Activated gamma-delta T cell (primary cell): Measurements from ENCODE around the gene ZRANB3.
"Not testable (repeated sequence)": the region's sequence is repeated elsewhere in the genome, so short reads cannot be mapped to it uniquely, and the experiment has no call there.

Experiments used
- DNase-seq: peaks from one replicate; lab custom pipeline; 2025; lab: John Stamatoyannopoulos, UW

Gene ZRANB3

DNA sequence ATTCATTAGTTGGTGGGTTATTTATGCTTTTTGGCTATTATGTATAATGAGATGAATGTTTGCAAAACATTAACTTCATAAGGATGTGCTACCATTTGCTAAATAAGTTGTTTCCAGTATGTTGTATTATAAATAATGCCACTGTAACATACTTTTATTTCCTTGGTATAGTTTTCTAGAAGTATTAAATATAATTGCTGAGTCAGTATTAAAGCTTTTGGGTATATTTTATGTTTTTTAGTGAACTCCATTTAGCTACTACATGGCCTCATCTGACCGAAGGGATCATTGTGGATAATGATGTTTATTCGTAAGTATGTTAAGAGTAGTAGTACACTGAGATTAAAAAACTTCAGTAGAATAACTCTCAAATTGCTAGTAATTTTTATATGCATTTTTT lies 405.1 kb downstream of the ZRANB3 start:
- no peak for DNase-seq

GRCh38 chr2:135124924-135125886 lies 405.8 kb downstream of the ZRANB3 start:
- DNase-seq, result no peak

DNA sequence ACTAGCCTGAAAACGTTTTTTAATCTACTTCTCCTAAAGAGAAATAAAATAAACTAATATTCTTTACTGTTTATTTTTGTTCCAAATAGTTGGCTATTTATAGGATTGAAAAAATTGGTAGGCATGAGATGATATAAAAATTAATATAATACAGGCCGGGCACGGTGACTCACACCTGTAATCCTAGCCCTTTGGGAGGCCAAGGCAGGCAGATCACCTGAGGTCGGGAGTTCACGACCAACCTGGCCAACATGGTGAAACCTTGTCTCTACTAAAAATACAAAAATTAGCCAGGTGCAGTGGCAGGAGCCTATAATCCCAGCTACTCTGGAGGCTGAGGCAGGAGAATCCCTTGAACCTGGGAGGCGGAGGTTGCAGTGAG lies 409.4 kb downstream of the ZRANB3 start:
- not testable (repeated sequence) for DNase-seq

DNA sequence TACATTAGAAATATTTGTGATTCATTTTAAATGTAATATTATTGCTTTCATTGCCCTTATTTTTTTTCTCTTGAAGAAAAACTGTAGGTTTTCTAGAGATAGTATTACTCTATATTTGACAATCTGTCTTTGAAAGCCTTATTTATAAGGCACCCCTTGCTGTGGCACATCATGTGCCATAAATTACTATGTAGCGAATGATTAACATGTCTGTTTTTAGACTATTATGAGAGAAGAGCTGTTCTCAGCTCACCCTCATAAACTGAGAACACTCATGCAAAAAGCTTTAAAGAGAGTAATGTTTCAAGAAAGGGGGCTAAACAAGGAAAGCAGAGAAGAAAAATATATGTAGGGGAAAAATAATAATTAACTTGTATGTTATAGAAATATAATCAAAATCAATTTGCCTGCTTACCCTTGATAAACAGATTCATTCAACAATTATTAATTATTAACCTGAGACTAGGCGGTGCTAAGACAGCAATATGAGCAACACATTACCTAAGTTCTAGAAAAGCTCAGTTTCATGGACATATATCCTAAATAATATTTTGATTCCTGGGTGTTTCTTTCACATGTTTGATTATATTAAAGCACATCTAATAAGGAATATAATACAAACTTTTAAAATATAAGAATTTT lies 409.9 kb downstream of the ZRANB3 start:
- DNase-seq, result no peak

DNA sequence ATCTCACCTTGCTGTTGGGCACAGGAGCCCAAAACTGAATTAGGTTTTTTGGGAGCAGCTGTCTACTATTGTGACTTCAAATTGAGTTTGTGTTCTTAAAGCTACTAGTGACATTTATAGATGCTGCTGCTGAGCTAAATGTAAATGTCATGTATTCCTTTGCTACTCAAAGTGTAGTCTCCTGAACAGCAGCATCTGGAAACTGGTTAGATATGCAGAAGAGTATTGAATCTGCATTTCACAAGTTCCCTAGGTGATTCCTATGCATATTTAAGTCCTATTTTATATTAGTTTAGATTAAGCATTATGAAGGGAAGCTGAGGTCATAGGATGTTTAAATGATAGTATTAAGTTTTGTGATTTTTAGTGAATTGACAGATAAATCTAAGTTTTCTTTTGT lies 411.4 kb downstream of the ZRANB3 start:
- DNase-seq, result no peak

DNA sequence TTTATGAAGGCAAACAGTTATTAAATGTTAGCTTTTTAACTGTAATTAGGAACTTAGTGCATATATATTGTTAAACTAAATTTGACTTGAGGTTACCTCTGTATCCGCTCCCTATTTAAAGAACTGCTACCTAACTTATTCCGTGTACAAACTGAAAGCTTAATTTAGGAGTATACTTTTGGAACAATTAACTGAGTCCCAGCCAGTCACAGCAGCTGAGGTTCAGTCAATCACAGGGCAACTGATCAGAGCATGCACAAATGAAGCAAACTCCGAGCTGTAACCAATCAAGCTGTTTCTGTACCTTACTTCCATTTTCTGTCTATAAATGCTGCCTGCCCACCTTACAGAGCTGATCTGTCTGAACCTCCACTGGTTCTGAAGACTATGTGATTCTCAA lies 417.7 kb downstream of the ZRANB3 start:
- no peak for DNase-seq

- not testable (repeated sequence) for DNase-seq
These were observed 425.3 kb downstream of the ZRANB3 start for GRCh38 chr2:135105513-135106316.

DNA sequence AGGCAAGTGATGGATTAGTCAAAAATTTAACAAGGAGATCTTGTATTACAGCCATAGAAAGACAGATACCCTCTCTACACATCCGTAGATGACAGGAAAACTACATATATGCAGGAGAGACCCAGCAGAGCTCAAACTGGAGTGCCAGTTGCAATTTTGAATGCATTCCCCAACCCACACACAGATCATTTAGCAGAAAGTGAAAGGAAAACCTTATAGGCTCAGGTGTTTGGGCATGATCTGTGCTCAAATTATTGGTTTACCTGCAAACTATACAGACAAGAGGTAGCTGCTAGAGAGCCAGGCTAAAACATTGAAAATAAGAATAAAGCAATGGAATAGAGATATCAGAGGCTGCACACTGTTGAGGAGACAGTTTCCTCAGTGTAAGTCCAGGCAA lies 427.2 kb downstream of the ZRANB3 start:
- DNase-seq, result no peak

- DNase-seq, result no peak
These were observed 431.1 kb downstream of the ZRANB3 start for GRCh38 chr2:135099802-135100483.

GRCh38 chr2:135097532-135098231 lies 433.3 kb downstream of the ZRANB3 start:
- DNase-seq, result no peak

DNA sequence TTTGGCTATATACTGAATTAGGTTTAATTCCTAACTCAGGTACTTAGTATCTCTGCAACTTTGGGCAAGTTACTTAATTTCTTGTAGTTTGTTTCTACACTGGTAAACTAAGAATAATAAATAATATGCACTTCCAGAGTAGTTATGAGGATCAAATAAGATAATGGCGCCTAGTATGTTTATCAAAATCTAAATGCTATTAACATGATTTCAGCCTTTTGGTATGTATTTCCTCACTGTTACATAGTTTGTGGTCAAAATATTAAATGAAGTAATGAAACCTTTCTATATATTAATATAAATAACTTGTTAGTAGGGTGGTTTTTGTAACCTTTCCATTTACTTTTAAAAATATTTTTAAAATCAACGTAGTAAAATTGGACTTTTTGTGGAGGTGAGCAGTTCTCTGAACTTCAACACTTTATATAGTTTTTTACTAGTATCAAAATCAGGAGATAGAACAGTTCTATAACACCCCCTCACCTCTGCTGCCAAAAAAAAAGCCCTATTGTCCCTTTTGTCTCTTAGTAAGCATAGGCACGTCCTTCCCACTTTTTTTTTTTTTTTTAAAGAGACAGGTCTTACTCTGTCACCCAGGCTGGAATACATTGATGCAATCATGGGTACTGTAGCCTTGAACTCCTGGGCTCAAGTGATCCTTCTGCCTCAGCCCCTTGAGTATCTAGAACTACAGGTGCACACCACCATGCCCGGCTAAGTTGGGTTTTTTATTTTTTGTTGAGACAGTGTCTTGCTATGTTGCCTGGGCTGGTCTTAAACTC lies 434.2 kb downstream of the ZRANB3 start:
- DNase-seq, result no peak

GRCh38 chr2:135095591-135095990 lies 435.4 kb downstream of the ZRANB3 start:
- DNase-seq, result no peak

GRCh38 chr2:135094508-135094907 lies 436.5 kb downstream of the ZRANB3 start:
- DNase-seq, result no peak

DNA sequence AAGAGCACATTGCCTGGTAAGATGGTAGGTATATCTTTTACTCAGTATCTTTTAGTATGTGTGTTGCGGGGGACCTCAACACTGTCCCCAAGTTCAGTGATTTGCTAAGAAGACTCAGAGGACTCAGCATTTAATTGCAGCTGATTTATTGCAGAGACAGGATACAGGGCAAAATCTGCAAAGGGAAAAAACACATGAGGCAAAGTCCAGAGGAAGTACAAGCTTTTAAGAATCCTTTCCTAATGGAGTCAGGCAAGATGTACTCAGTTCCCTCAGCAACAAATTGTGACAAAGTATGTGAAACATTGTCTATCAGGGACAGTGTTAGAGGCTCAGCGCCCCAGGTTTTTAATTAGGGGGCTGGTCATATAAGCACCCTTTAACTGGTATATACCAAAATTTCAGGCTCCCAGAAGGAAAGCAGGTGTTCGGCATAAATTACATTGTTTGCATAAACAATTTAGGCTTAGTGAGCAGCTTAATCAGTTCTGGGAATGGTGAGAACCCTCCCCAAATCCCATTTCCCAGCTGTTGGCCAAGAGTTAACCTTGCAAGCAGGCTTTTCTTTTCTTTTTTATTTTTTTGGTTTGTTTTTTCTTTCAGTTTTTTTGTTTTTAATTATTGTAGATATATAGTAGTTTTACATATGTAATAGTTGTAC lies 437.2 kb downstream of the ZRANB3 start:
- DNase-seq, result no peak

- no peak for DNase-seq
These were observed 437.8 kb downstream of the ZRANB3 start for GRCh38 chr2:135093193-135093592.

DNA sequence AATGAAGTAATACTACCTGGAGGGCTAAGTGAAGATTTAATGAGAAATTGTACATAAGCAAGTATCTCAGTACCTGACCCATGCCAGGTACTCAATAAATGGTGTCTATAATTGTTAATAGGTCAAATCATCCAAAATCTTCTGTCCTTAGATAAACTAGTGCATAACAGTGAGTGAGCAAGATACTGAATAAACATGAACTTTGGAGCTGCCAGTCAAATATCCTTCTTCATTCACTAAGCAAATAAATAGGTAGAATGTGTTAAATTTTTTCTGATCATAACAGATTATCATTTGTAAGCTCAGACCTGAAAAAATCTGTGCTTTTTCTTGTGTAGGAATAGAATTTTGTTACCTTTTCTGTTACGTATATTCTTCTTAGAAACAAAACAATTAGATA lies 439.3 kb downstream of the ZRANB3 start:
- no peak for DNase-seq

DNA sequence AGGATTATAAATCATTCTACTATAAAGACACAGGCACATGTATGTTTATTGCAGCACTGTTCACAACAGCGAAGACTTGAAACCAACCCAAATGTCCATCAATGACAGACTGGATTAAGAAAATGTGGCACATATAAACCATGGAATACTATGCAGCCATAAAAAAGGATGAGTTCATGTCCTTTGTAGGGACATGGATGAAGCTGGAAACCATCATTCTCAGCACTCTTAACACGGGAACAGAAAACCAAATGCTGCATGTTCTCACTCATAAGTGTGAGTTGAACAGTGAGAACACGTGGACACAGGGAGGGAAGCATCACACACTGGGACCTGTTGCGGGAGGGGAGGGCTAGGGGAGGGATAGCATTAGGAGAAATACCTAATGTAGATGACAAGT lies 441.4 kb downstream of the ZRANB3 start:
- DNase-seq, result not testable (repeated sequence)
